Nephron (organoid): ENCODE data around the gene PNPLA2.

Experiments used
- H3K27ac Mint-ChIP-seq, 3 experiments: 2 replicates each; pipeline ENCODE4 v1.8.0; 2020; ENCODE audit warnings: mixed read lengths in 3 of 3, mild to moderate bottlenecking in 2 of 3, moderate library complexity in 1 of 3
- H3K27me3 Mint-ChIP-seq: 2 replicates; pipeline ENCODE4 v1.8.0; 2021; ENCODE audit warnings: low read depth, mild to moderate bottlenecking, moderate library complexity, mixed read lengths
- H3K36me3 Mint-ChIP-seq: 2 replicates; pipeline ENCODE4 v1.8.0; 2020; ENCODE audit warnings: low read depth, mixed read lengths
- H3K4me1 Mint-ChIP-seq: 2 replicates; pipeline ENCODE4 v1.8.0; 2020; ENCODE audit warnings: mixed read lengths
- H3K4me3 Mint-ChIP-seq, 3 experiments: 2 replicates each; pipeline ENCODE4 v1.8.0; 2020; ENCODE audit warnings: mild to moderate bottlenecking in 3 of 3, mixed read lengths in 3 of 3, moderate library complexity in 2 of 3
- H3K9me3 Mint-ChIP-seq: 2 replicates; pipeline ENCODE4 v1.8.0; 2020; ENCODE audit warnings: mixed read lengths
- CTCF ChIP-seq, 3 experiments: fragments of 200-600 bp; sonication (generic); IDR thresholded peaks; one replicate each; pipeline ENCODE4 v1.5.0; 2021; ENCODE audit warnings: antibody characterized with exemption in 3 of 3; ENCODE audit not compliant: unreplicated experiment in 3 of 3

The PNPLA2 gene

GRCh38 chr11:863023-863909 is 44.6 kb downstream of the PNPLA2 start:
- TF ChIP-seq CTCF (IDR thresholded peaks at IDR 0.05; ENCODE audit: unreplicated experiment in 3 of 3), result no peak
- Mint-ChIP-seq H3K4me3 (peak overlapping the region; percentile 32 to 61 (median 55)), H3K27ac (peak overlapping the region; percentile 88 to 92 (median 90)), H3K9me3 (no peaks in the 10 kb centered on the region), H3K27me3 (no peaks in the 10 kb centered on the region), H3K36me3 (no peaks in the 10 kb centered on the region), H3K4me1 (peaks cover 19% of the 10 kb centered on the region)

DNA sequence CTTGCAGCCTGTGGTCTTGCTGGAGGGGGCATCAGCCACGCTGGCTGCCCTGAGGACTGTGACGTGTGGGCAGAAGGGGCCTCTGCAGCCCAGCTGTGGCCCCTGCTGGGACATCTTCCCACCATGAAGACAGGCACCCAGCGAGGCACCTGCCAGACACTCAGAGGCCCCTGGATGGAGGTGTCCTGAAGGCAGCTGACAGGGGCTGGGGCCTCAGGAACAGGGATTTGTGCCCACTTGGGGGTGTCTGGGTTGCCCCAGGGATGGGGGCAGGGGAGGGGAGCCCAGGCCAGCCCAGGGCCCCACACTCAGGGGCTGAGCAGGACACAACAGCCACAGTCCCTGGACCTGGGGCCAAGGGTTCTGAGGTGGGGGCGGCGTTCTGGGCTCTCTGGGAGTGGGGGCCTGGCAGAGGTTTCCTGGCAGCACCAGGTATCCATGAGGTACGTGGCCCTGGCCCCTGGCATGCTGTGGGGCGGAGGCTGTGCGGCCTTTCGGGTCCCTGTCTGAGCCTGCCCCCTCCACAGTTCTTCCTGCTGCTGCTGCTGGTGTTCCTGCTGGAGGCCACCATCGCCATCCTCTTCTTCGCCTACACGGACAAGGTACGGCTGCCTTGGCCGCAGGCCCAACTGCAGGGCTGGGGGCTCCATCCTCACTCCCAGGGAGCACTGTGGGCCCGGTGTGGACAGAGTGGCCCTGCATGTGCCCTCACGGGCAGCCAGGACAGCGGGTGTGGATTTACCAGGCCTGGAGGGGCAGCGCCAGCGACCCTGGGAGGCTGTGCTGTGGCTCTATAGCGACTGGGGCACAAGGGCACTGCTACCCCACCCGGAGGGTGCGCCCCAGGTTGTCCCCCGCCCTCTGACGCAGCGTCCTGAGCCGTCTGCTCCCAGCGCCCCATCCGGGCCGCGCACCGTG is 45.5 kb downstream of the PNPLA2 start:
- Mint-ChIP-seq H3K36me3 (no peaks in the 10 kb centered on the region), H3K4me3 (no peak overlapping the region), H3K9me3 (no peaks in the 10 kb centered on the region), H3K27me3 (no peaks in the 10 kb centered on the region), H3K27ac (peak overlapping the region; percentile 41 to 92 (median 90)), H3K4me1 (peaks cover 19% of the 10 kb centered on the region)
- no peak for TF ChIP-seq CTCF (IDR thresholded peaks at IDR 0.05; ENCODE audit: unreplicated experiment in 3 of 3)

DNA sequence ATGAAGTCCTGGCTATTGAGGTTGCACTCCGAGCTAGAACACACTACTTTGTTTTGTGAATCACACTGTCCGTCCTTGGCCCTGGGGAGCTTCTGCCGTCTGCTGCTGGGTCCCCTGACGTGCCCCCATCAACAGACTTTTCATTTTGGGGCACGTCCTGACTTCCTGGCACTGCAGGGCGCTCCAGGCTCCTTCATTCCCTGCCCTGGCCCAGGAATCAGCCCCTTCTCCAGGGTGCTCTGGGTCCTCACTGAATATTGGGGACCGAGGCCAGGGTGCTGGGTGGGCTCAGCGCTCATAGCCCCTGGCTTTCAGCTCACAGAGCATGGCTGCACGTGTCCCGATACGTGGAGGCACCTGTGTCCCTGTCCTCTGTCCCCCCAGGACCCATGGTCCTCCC is 46.2 kb downstream of the PNPLA2 start:
- Mint-ChIP-seq H3K4me1 (peaks cover 13% of the 10 kb centered on the region), H3K27me3 (no peaks in the 10 kb centered on the region), H3K4me3 (no peak overlapping the region), H3K9me3 (no peaks in the 10 kb centered on the region), H3K27ac (peak overlapping the region; percentile 40 to 69 (median 68)), H3K36me3 (no peaks in the 10 kb centered on the region)
- TF ChIP-seq CTCF (IDR thresholded peaks at IDR 0.05; ENCODE audit: unreplicated experiment in 3 of 3), result no peak

DNA sequence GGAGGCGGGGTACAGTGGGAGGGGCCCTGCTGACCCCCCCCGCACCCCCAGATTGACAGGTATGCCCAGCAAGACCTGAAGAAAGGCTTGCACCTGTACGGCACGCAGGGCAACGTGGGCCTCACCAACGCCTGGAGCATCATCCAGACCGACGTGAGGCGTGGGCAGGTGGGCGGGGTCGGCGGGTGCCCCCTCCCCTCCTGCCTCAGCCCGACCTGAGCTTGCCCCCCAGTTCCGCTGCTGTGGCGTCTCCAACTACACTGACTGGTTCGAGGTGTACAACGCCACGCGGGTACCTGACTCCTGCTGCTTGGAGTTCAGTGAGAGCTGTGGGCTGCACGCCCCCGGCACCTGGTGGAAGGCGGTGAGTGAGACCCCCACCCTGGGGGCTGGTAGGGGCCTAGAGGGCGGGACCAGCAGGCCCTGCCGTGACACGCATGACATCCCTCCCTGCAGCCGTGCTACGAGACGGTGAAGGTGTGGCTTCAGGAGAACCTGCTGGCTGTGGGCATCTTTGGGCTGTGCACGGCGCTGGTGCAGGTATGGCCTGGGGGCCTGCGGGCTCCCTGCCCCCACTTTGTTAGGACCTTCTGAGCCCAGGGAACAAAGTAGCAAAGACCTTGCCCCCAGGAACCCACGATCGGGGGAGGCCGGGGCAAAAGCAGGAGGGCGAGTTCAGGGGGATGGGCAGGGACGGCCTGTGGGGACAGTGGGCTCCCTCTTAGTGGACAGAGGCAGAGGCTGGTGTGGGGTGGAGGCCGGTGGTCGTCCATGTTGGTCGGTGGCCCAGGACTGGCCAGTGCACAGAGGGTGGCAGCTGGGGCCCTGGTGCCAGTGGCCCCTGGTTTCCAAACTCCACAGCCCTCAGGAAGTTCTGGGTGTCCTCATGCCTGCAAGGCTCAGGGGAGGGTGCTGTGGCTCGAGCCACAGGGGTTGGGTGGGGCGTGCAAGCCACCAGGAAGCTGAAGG is 47.0 kb downstream of the PNPLA2 start:
- Mint-ChIP-seq H3K27me3 (no peaks in the 10 kb centered on the region), H3K4me3 (no peak overlapping the region), H3K9me3 (no peaks in the 10 kb centered on the region), H3K36me3 (no peaks in the 10 kb centered on the region), H3K4me1 (peaks cover 12% of the 10 kb centered on the region), H3K27ac (no peak overlapping the region)
- no peak for TF ChIP-seq CTCF (IDR thresholded peaks at IDR 0.05; ENCODE audit: unreplicated experiment in 3 of 3)

GRCh38 chr11:866481-866880 is 47.8 kb downstream of the PNPLA2 start:
- Mint-ChIP-seq H3K4me1 (peaks cover 11% of the 10 kb centered on the region), H3K27me3 (no peaks in the 10 kb centered on the region), H3K4me3 (no peak overlapping the region), H3K36me3 (no peaks in the 10 kb centered on the region), H3K9me3 (no peaks in the 10 kb centered on the region), H3K27ac (no peak overlapping the region)
- TF ChIP-seq CTCF (IDR thresholded peaks at IDR 0.05; ENCODE audit: unreplicated experiment in 3 of 3), result no peak
